SU-DHL-6 (cell line): Measurements from ENCODE around the gene TRPT1.

ENCODE experiments used
- H2AFZ ChIP-seq: fragments of 200-600 bp; sonication (generic); 2 replicates; pipeline ENCODE4 v1.6.1; 2014; ENCODE audit warnings: low read depth, mild to moderate bottlenecking, moderate library complexity, mixed read lengths, antibody characterized with exemption, low read length; ENCODE audit not compliant: severe bottlenecking
- H3F3A ChIP-seq: fragments of 200-600 bp; shearing (Covaris generic); 2 replicates; pipeline ENCODE4 v1.6.0; 2016; ENCODE audit warnings: antibody characterized with exemption, mild to moderate bottlenecking; ENCODE audit not compliant: insufficient read depth
- H3K27ac ChIP-seq: fragments of 200-600 bp; sonication (generic); 2 replicates; pipeline ENCODE4 v1.5.1; 2016; ENCODE audit warnings: low read depth, mild to moderate bottlenecking, low read length, moderate library complexity, mixed read lengths
- H3K27me3 ChIP-seq: fragments of 200-600 bp; sonication (generic), shearing (Covaris generic); 2 replicates; pipeline ENCODE4 v1.6.0; 2014; ENCODE audit warnings: mild to moderate bottlenecking, low read length
- H3K36me3 ChIP-seq: fragments of 200-600 bp; sonication (generic); 2 replicates; pipeline ENCODE4 v1.6.1; 2014; ENCODE audit warnings: mild to moderate bottlenecking, low read length, mixed read lengths
- H3K4me2 ChIP-seq: fragments of 300-600, 200-600 bp; shearing (Covaris generic), sonication (generic); 2 replicates; pipeline ENCODE4 v1.6.0; 2014; ENCODE audit warnings: low read length, low read depth, mild to moderate bottlenecking; ENCODE audit not compliant: poor library complexity, severe bottlenecking
- H3K4me3 ChIP-seq: fragments of 200-600 bp; sonication (generic); 2 replicates; pipeline ENCODE4 v1.5.1; 2014; ENCODE audit warnings: antibody characterized with exemption, low read length, mild to moderate bottlenecking, mixed read lengths; ENCODE audit not compliant: insufficient read depth, poor library complexity, severe bottlenecking
- H3K79me2 ChIP-seq: fragments of 200-600 bp; sonication (generic); 2 replicates; pipeline ENCODE4 v1.6.1; 2014; ENCODE audit warnings: mild to moderate bottlenecking, low read length, moderate library complexity; ENCODE audit not compliant: insufficient read depth
- H3K9ac ChIP-seq: fragments of 200-600 bp; sonication (generic); 2 replicates; pipeline ENCODE4 v1.7.0; 2014; ENCODE audit warnings: mild to moderate bottlenecking, low read length
- H3K9me2 ChIP-seq: fragments of 200-600 bp; sonication (generic); replicated peaks from 2 replicates; pipeline ENCODE4 v1.6.1; 2014; ENCODE audit warnings: low read length; ENCODE audit not compliant: insufficient read depth
- H3K9me3 ChIP-seq: fragments of 200-600 bp; sonication (generic); 2 replicates; pipeline ENCODE4 v1.6.1; 2014; ENCODE audit warnings: low read length, mixed read lengths; ENCODE audit not compliant: insufficient read depth
- H4K20me1 ChIP-seq: fragments of 200-600 bp; sonication (generic); 2 replicates; pipeline ENCODE4 v1.6.1; 2014; ENCODE audit warnings: low read depth, mild to moderate bottlenecking, antibody characterized with exemption, low read length, moderate library complexity, mixed read lengths
- CTCF ChIP-seq: fragments of 200-600 bp; sonication (generic); IDR thresholded peaks from one replicate; pipeline ENCODE4 v1.5.1; 2017; ENCODE audit warnings: antibody characterized with exemption, mild to moderate bottlenecking, low read length, moderate library complexity; ENCODE audit not compliant: insufficient read depth, poor library complexity, severe bottlenecking
- EZH2phosphoT487 ChIP-seq: fragments of 200-600 bp; sonication (generic), shearing (Covaris generic); conservative IDR thresholded peaks from 2 replicates; pipeline ENCODE4 v1.6.1; 2018; ENCODE audit warnings: mild to moderate bottlenecking, antibody characterized with exemption, low read length, moderate library complexity, mixed read lengths

Gene TRPT1

GRCh38 chr11:64244966-64245365 lies 19.0 kb upstream of the TRPT1 start:
- H3K27ac ChIP-seq = peak overlapping the region; percentile 90
- H3K79me2 ChIP-seq = peaks cover 22% of the 10 kb centered on the region
- TF ChIP-seq CTCF (no peak), EZH2phosphoT487 (no peak)
- H3K9ac ChIP-seq = peak overlapping the region; percentile 89
- no peaks in the 10 kb centered on the region for H3K27me3 ChIP-seq
- no peaks in the 10 kb centered on the region for H3K9me3 ChIP-seq
- peak overlapping the region; percentile 97 for H3K4me3 ChIP-seq
- H3K9me2 ChIP-seq = no peaks in the 10 kb centered on the region
- peaks cover 48% of the 10 kb centered on the region for H3F3A ChIP-seq
- H2AFZ ChIP-seq = no peak overlapping the region
- no peaks in the 10 kb centered on the region for H3K36me3 ChIP-seq
- H4K20me1 ChIP-seq = no peaks in the 10 kb centered on the region
- peak overlapping the region; percentile 82 for H3K4me2 ChIP-seq

GRCh38 chr11:64244107-64244506 lies 18.1 kb upstream of the TRPT1 start:
- H3K9me3 ChIP-seq = no peaks in the 10 kb centered on the region
- peaks cover 54% of the 10 kb centered on the region for H3F3A ChIP-seq
- no peak overlapping the region for H3K9ac ChIP-seq
- no peak overlapping the region for H2AFZ ChIP-seq
- no peaks in the 10 kb centered on the region for H3K9me2 ChIP-seq
- TF ChIP-seq CTCF (no peak), EZH2phosphoT487 (no peak)
- H3K4me3 ChIP-seq = no peak overlapping the region
- H3K36me3 ChIP-seq = no peaks in the 10 kb centered on the region
- peaks cover 22% of the 10 kb centered on the region for H3K79me2 ChIP-seq
- H3K4me2 ChIP-seq = no peak overlapping the region
- no peaks in the 10 kb centered on the region for H4K20me1 ChIP-seq
- H3K27me3 ChIP-seq = no peaks in the 10 kb centered on the region
- no peak overlapping the region for H3K27ac ChIP-seq

GRCh38 chr11:64243236-64243854 lies 17.4 kb upstream of the TRPT1 start:
- Histone ChIP-seq H2AFZ (no peak overlapping the region), H3K9me2 (no peaks in the 10 kb centered on the region), H3K27ac (peak overlapping the region; percentile 18; the same call in 1 of the 2 replicates), H3K9ac (no peak overlapping the region), H4K20me1 (no peaks in the 10 kb centered on the region), H3K27me3 (no peaks in the 10 kb centered on the region), H3K79me2 (peaks cover 22% of the 10 kb centered on the region), H3K9me3 (no peaks in the 10 kb centered on the region), H3K36me3 (no peaks in the 10 kb centered on the region), H3F3A (peaks cover 61% of the 10 kb centered on the region), H3K4me2 (no peak overlapping the region), H3K4me3 (no peak overlapping the region)
- no peak for TF ChIP-seq CTCF
